SK-N-SH (cell line): Measurements from ENCODE around the gene MCF2L2. TPM values are rescaled to one million over a fixed set of nuclear protein-coding genes. Genes with fewer than 3 reads are reported as not detected.

ENCODE experiments used
- CTCF ChIA-PET: fragments of 300-600, 350-600 bp; formaldehyde crosslinking; extraction: SDS; loops from one replicate; lab custom pipeline; 2021; lab: Yijun Ruan, JAX
- POLR2A ChIA-PET: fragments of 350-600 bp; sonication (Branson Sonifier 250); formaldehyde crosslinking; extraction: SDS; loops from one replicate; lab custom pipeline; 2020; ENCODE audit warnings: antibody characterized with exemption, inconsistent platforms; lab: Yijun Ruan, JAX
- DNase-seq: peaks from one replicate; pipeline ENCODE4 v3.0.0; 2012
- H2AFZ ChIP-seq: fragments of 200-600 bp; sonication (generic); 2 replicates; pipeline ENCODE4 v1.8.1; 2016; ENCODE audit warnings: antibody characterized with exemption, mild to moderate bottlenecking, low read depth
- H3F3A ChIP-seq: fragments of 200-600 bp; sonication (generic); replicated peaks from 2 replicates; pipeline ENCODE3; 2016; ENCODE audit warnings: antibody characterized with exemption, mild to moderate bottlenecking; ENCODE audit not compliant: insufficient read depth
- H3K27ac ChIP-seq, 2 experiments: fragments of 200-500 bp in 1 of 2; fragments of 200-600 bp in 1 of 2; sonication (Bioruptor generic) in 1 of 2; sonication (generic), shearing (Covaris generic) in 1 of 2; 2 replicates each; pipeline versions ENCODE4 v1.5.1 to v1.6.1; 2014 to 2016; ENCODE audit warnings: low read depth in 2 of 2, inconsistent platforms in 1 of 2, low read length in 1 of 2, mild to moderate bottlenecking in 1 of 2, mixed read lengths in 1 of 2
- H3K27me3 ChIP-seq: fragments of 200-600 bp; sonication (generic), shearing (Covaris generic); 2 replicates; pipeline ENCODE4 v1.6.1; 2016; ENCODE audit warnings: mixed run types; ENCODE audit not compliant: insufficient read depth
- H3K36me3 ChIP-seq, 2 experiments: fragments of 200-500 bp in 1 of 2; fragments of 200-600 bp in 1 of 2; sonication (Bioruptor generic) in 1 of 2; sonication (generic) in 1 of 2; replicated peaks in 1 of 2; 2 replicates each; pipeline versions ENCODE3 to v1.5.1; 2014 to 2016; ENCODE audit warnings: low read length in 1 of 2, mild to moderate bottlenecking in 1 of 2; ENCODE audit not compliant: insufficient read depth in 2 of 2, control insufficient read depth in 1 of 2
- H3K4me1 ChIP-seq, 2 experiments: fragments of 200-500 bp in 1 of 2; fragments of 200-600 bp in 1 of 2; sonication (Bioruptor generic) in 1 of 2; sonication (generic), shearing (Covaris generic) in 1 of 2; 2 replicates each; pipeline versions ENCODE4 v1.5.1 to v1.6.1; 2014 to 2016; ENCODE audit warnings: low read depth in 1 of 2, low read length in 1 of 2, mixed run types in 1 of 2; ENCODE audit not compliant: insufficient read depth in 2 of 2, control insufficient read depth in 1 of 2
- H3K4me2 ChIP-seq: fragments of 200-600 bp; sonication (generic), shearing (Covaris generic); 2 replicates; pipeline ENCODE4 v1.6.1; 2017; ENCODE audit warnings: mixed run types
- H3K4me3 ChIP-seq, 2 experiments: fragments of 200-500 bp in 1 of 2; fragments of 200-600 bp in 1 of 2; sonication (Bioruptor generic) in 1 of 2; sonication (generic), shearing (Covaris generic) in 1 of 2; 2 replicates each; pipeline versions ENCODE4 v1.5.1 to v1.8.1; 2014 to 2016; ENCODE audit warnings: low read depth in 2 of 2, inconsistent platforms in 1 of 2, low read length in 1 of 2, mild to moderate bottlenecking in 1 of 2, mixed read lengths in 1 of 2, moderate library complexity in 1 of 2
- H3K79me2 ChIP-seq: fragments of 200-600 bp; sonication (generic); 2 replicates; pipeline ENCODE4 v1.8.1; 2017; ENCODE audit warnings: mild to moderate bottlenecking; ENCODE audit not compliant: insufficient read depth
- H3K9ac ChIP-seq: fragments of 200-600 bp; sonication (generic); 2 replicates; pipeline ENCODE4 v1.6.1; 2017; ENCODE audit warnings: mixed run types
- H3K9me2 ChIP-seq: fragments of 200-600 bp; sonication (generic); 2 replicates; pipeline ENCODE4 v1.6.1; 2017; ENCODE audit warnings: mixed run types
- H3K9me3 ChIP-seq: fragments of 200-600 bp; sonication (generic); 2 replicates; pipeline ENCODE4 v1.6.1; 2017; ENCODE audit warnings: mixed run types, mild to moderate bottlenecking, moderate library complexity
- H4K20me1 ChIP-seq: fragments of 200-600 bp; sonication (generic); 2 replicates; pipeline ENCODE4 v1.6.1; 2017; ENCODE audit warnings: mild to moderate bottlenecking, mixed run types; ENCODE audit not compliant: insufficient read depth
- EP300 ChIP-seq, 2 experiments: IDR thresholded peaks; 2 replicates each; pipeline versions ENCODE4 v1.4.0 to v1.6.1; 2012; ENCODE audit warnings: borderline replicate concordance in 1 of 2, low read depth in 1 of 2, low read length in 1 of 2
- EZH2phosphoT487 ChIP-seq: fragments of 200-600 bp; sonication (generic); IDR thresholded peaks from 2 replicates; pipeline ENCODE4 v1.6.1; 2017; ENCODE audit warnings: low read depth, mixed run types, mild to moderate bottlenecking, antibody characterized with exemption, moderate library complexity, borderline replicate concordance
- FOXM1 ChIP-seq: IDR thresholded peaks from 2 replicates; pipeline ENCODE4 v1.4.0; 2012; ENCODE audit warnings: low read depth, mild to moderate bottlenecking
- GATA2 ChIP-seq: sonication (generic); formaldehyde crosslinking; IDR thresholded peaks from 2 replicates; pipeline ENCODE4 v1.5.0; 2020; ENCODE audit warnings: mild to moderate bottlenecking, missing genetic modification reagents
- JUND ChIP-seq: IDR thresholded peaks from 2 replicates; pipeline ENCODE4 v1.4.0; 2012
- MXI1 ChIP-seq: IDR thresholded peaks from 2 replicates; pipeline ENCODE4 v1.6.1; 2012; ENCODE audit warnings: mild to moderate bottlenecking, low read depth, low read length, improper control_type of control experiment
- NRF1 ChIP-seq: IDR thresholded peaks from 2 replicates; pipeline ENCODE4 v1.6.1; 2012; ENCODE audit warnings: low read depth, mild to moderate bottlenecking, low read length
- POLR2AphosphoS5 ChIP-seq: IDR thresholded peaks from 2 replicates; pipeline ENCODE4 v1.6.1; 2012; ENCODE audit warnings: low read depth, low read length
- RCOR1 ChIP-seq: fragments of 150-350 bp; IDR thresholded peaks from 2 replicates; pipeline ENCODE4 v1.6.1; 2017; ENCODE audit warnings: antibody characterized with exemption, low read length
- RFX5 ChIP-seq: IDR thresholded peaks from 2 replicates; pipeline ENCODE4 v1.6.1; 2012; ENCODE audit warnings: mild to moderate bottlenecking, improper control_type of control experiment, low read length
- RXRA ChIP-seq: IDR thresholded peaks from 2 replicates; pipeline ENCODE4 v1.4.0; 2012; ENCODE audit warnings: low read depth, mild to moderate bottlenecking, borderline replicate concordance
- TAF1 ChIP-seq: IDR thresholded peaks from 2 replicates; pipeline ENCODE4 v1.6.1; 2012; ENCODE audit warnings: low read depth, mild to moderate bottlenecking, low read length, moderate library complexity, borderline replicate concordance
- TCF12 ChIP-seq: IDR thresholded peaks from 2 replicates; pipeline ENCODE4 v1.4.0; 2012
- TEAD4 ChIP-seq: IDR thresholded peaks from 2 replicates; pipeline ENCODE4 v1.4.0; 2012; ENCODE audit warnings: mild to moderate bottlenecking, borderline replicate concordance; ENCODE audit not compliant: insufficient read depth
- YY1 ChIP-seq: IDR thresholded peaks from 2 replicates; pipeline ENCODE4 v1.4.0; 2012; ENCODE audit warnings: low read depth, mild to moderate bottlenecking
- WGBS: methylation state at CpG from one replicate; pipeline ENCODE4 v1.1.6; 2017; ENCODE audit warnings: low lambda C conversion rate; 5-methylcytosine and 5-hydroxymethylcytosine counted together
- polyA plus RNA-seq, 3 experiments: library from polyadenylated mRNA; depleted of rRNA; stranded (reverse); fragments of >200 nt; gene quantifications; 2 replicates each; pipeline ENCODE4 v1.2.3, GENCODE V29; 2012
- TF ChIP-seq, protein P1 (sequence below): IDR thresholded peaks from 2 replicates; pipeline ENCODE4 v1.6.1; 2012; ENCODE audit warnings: mild to moderate bottlenecking, low read depth, low read length, moderate library complexity
- TF ChIP-seq, protein P2 (sequence below): IDR thresholded peaks from 2 replicates; pipeline ENCODE4 v1.4.0; 2012; ENCODE audit warnings: low read depth, borderline replicate concordance
- TF ChIP-seq, protein P3 (sequence below): IDR thresholded peaks from 2 replicates; pipeline ENCODE4 v1.4.0; 2012; ENCODE audit warnings: low read depth
- TF ChIP-seq, protein P4 (sequence below): IDR thresholded peaks from 2 replicates; pipeline ENCODE4 v1.4.0; 2012; ENCODE audit warnings: low read depth, borderline replicate concordance
- TF ChIP-seq, protein P5 (sequence below): fragments of 200-600 bp; sonication (generic); IDR thresholded peaks from 2 replicates; pipeline ENCODE4 v1.6.1; 2017; ENCODE audit warnings: antibody characterized with exemption, mild to moderate bottlenecking, moderate library complexity

Gene MCF2L2
- polyA plus RNA-seq, 1 of the 3 experiments (the other 2 are of a cell fraction), result 0.56 TPM

DNA sequence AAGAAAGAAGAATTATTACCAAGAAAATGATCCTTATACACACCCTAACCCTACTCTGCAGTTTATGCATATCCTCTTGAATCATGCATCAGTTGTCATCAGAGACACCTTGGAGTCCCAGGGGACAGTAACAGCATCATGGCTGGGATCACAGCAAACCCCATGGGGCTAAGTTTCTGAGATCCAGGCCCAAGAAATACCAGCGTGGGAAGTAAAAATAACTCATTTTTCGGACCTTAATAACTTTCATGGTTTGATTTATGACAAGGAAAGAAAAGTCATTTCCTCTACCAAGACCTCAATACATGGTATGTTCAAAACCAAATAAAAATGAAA, 214.2 kb downstream of the MCF2L2 start:
- Histone ChIP-seq H3K36me3 (no peaks in the 10 kb centered on the region), H3K27ac (no peak overlapping the region), H3K4me2 (no peak overlapping the region), H3K9me2 (no peaks in the 10 kb centered on the region), H3K79me2 (no peaks in the 10 kb centered on the region), H2AFZ (no peak overlapping the region), H3F3A (no peaks in the 10 kb centered on the region), H3K9ac (no peak overlapping the region), H3K4me3 (no peak overlapping the region), H3K4me1 (no peaks in the 10 kb centered on the region), H4K20me1 (no peaks in the 10 kb centered on the region), H3K9me3 (no peaks in the 10 kb centered on the region), H3K27me3 (no peaks in the 10 kb centered on the region)
- POLR2A ChIA-PET, result no interaction called here
- WGBS, result 64% methylated on average over 2 of the region's 2 CpGs
- TF ChIP-seq MXI1 (no peak), TEAD4 (no peak), NRF1 (no peak), TCF12 (no peak), RCOR1 (no peak), EP300 (IDR thresholded peaks at IDR 0.05; ENCODE audit: borderline replicate concordance in 1 of 2, low read depth in 1 of 2, low read length in 1 of 2) (no peak), TAF1 (no peak), GATA2 (CRISPR knock-in tag) (no peak), RXRA (no peak), RFX5 (no peak), FOXM1 (no peak), POLR2AphosphoS5 (no peak), EZH2phosphoT487 (no peak), YY1 (no peak), JUND (no peak)
- TF ChIP-seq, protein P1, sequence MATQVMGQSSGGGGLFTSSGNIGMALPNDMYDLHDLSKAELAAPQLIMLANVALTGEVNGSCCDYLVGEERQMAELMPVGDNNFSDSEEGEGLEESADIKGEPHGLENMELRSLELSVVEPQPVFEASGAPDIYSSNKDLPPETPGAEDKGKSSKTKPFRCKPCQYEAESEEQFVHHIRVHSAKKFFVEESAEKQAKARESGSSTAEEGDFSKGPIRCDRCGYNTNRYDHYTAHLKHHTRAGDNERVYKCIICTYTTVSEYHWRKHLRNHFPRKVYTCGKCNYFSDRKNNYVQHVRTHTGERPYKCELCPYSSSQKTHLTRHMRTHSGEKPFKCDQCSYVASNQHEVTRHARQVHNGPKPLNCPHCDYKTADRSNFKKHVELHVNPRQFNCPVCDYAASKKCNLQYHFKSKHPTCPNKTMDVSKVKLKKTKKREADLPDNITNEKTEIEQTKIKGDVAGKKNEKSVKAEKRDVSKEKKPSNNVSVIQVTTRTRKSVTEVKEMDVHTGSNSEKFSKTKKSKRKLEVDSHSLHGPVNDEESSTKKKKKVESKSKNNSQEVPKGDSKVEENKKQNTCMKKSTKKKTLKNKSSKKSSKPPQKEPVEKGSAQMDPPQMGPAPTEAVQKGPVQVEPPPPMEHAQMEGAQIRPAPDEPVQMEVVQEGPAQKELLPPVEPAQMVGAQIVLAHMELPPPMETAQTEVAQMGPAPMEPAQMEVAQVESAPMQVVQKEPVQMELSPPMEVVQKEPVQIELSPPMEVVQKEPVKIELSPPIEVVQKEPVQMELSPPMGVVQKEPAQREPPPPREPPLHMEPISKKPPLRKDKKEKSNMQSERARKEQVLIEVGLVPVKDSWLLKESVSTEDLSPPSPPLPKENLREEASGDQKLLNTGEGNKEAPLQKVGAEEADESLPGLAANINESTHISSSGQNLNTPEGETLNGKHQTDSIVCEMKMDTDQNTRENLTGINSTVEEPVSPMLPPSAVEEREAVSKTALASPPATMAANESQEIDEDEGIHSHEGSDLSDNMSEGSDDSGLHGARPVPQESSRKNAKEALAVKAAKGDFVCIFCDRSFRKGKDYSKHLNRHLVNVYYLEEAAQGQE, result no peak
- TF ChIP-seq, protein P2, sequence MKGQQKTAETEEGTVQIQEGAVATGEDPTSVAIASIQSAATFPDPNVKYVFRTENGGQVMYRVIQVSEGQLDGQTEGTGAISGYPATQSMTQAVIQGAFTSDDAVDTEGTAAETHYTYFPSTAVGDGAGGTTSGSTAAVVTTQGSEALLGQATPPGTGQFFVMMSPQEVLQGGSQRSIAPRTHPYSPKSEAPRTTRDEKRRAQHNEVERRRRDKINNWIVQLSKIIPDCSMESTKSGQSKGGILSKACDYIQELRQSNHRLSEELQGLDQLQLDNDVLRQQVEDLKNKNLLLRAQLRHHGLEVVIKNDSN, result no peak
- TF ChIP-seq, protein P3, sequence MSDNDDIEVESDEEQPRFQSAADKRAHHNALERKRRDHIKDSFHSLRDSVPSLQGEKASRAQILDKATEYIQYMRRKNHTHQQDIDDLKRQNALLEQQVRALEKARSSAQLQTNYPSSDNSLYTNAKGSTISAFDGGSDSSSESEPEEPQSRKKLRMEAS, result no peak
- TF ChIP-seq, protein P4, sequence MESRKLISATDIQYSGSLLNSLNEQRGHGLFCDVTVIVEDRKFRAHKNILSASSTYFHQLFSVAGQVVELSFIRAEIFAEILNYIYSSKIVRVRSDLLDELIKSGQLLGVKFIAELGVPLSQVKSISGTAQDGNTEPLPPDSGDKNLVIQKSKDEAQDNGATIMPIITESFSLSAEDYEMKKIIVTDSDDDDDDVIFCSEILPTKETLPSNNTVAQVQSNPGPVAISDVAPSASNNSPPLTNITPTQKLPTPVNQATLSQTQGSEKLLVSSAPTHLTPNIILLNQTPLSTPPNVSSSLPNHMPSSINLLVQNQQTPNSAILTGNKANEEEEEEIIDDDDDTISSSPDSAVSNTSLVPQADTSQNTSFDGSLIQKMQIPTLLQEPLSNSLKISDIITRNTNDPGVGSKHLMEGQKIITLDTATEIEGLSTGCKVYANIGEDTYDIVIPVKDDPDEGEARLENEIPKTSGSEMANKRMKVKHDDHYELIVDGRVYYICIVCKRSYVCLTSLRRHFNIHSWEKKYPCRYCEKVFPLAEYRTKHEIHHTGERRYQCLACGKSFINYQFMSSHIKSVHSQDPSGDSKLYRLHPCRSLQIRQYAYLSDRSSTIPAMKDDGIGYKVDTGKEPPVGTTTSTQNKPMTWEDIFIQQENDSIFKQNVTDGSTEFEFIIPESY, result no peak
- TF ChIP-seq, protein P5, sequence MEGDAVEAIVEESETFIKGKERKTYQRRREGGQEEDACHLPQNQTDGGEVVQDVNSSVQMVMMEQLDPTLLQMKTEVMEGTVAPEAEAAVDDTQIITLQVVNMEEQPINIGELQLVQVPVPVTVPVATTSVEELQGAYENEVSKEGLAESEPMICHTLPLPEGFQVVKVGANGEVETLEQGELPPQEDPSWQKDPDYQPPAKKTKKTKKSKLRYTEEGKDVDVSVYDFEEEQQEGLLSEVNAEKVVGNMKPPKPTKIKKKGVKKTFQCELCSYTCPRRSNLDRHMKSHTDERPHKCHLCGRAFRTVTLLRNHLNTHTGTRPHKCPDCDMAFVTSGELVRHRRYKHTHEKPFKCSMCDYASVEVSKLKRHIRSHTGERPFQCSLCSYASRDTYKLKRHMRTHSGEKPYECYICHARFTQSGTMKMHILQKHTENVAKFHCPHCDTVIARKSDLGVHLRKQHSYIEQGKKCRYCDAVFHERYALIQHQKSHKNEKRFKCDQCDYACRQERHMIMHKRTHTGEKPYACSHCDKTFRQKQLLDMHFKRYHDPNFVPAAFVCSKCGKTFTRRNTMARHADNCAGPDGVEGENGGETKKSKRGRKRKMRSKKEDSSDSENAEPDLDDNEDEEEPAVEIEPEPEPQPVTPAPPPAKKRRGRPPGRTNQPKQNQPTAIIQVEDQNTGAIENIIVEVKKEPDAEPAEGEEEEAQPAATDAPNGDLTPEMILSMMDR, result no peak
- CTCF ChIA-PET, result interaction anchor here (1.3 to 1.4 kb wide), 2 partner anchors 29 to 92 kb away, joined by 4 to 5 read pairs; no protein-coding TSS in a partner anchor
- DNase-seq, result no peak
